Endothelial cell of umbilical vein (primary cell): Measurements from ENCODE around the gene TMBIM6. TPM values are rescaled to one million over a fixed set of nuclear protein-coding genes. Genes with fewer than 3 reads are reported as not detected.

Source experiments
- BruUV-seq: library from RNA; stranded (reverse); fragments of 400-500 nt; replicated peaks from 2 replicates; lab custom pipeline; 2021; lab: Mats Ljungman, UMichigan
- CTCF ChIA-PET: fragments of 300-600, 350-600 bp; sonication (Branson Sonifier 250); formaldehyde crosslinking; loops from one replicate; lab custom pipeline; 2021; ENCODE audit warnings: antibody characterized with exemption, inconsistent platforms; lab: Charles Lee
- POLR2A ChIA-PET: fragments of 300-600, 350-600 bp; sonication (Branson Sonifier 250); formaldehyde crosslinking; loops from one replicate; lab custom pipeline; 2021; ENCODE audit warnings: antibody characterized with exemption, inconsistent platforms; lab: Charles Lee
- DNase-seq: peaks from one replicate; pipeline ENCODE4 v3.0.0-alpha.2; 2011; ENCODE audit warnings: low read depth, low spot score
- FAIRE-seq: peaks from 2 replicates; lab custom pipeline; 2011; peaks lifted over from hg19 to GRCh38; lab: Jason Lieb, UNC
- H2AFZ ChIP-seq: 2 replicates; pipeline ENCODE4 v1.6.0; 2012; ENCODE audit warnings: low read depth, low read length, control low read depth, inconsistent platforms
- H3K27ac ChIP-seq: 2 replicates; pipeline ENCODE4 v1.5.1; 2011; ENCODE audit warnings: low read depth, mild to moderate bottlenecking, control low read depth, low read length, moderate library complexity; ENCODE audit not compliant: insufficient read depth
- H3K27me3 ChIP-seq, 2 experiments: 2 replicates each; pipeline versions ENCODE4 v1.6.0 to v1.6.1; 2011; ENCODE audit warnings: low read length in 2 of 2, mixed read lengths in 1 of 2; ENCODE audit not compliant: control insufficient read depth in 2 of 2, insufficient read depth in 2 of 2
- H3K36me3 ChIP-seq, 2 experiments: 2 replicates in 1 of 2; 3 replicates in 1 of 2; pipeline ENCODE4 v1.5.1; 2011; ENCODE audit warnings: low read length in 2 of 2, mild to moderate bottlenecking in 1 of 2, moderate library complexity in 1 of 2; ENCODE audit not compliant: control insufficient read depth in 2 of 2, insufficient read depth in 2 of 2; ENCODE audit errors: extremely low read depth in 1 of 2
- H3K4me1 ChIP-seq: 3 replicates; pipeline ENCODE4 v1.5.1; 2011; ENCODE audit warnings: mild to moderate bottlenecking, low read length; ENCODE audit not compliant: control insufficient read depth, insufficient read depth; ENCODE audit errors: extremely low read depth
- H3K4me2 ChIP-seq: 2 replicates; pipeline ENCODE4 v1.6.1; 2011; ENCODE audit warnings: low read length, control low read depth, mixed read lengths; ENCODE audit not compliant: insufficient read depth
- H3K4me3 ChIP-seq, 3 experiments: fragments of 200-600 bp in 1 of 3; sonication (generic), shearing (Covaris generic) in 1 of 3; replicated peaks in 1 of 3; 2 replicates each; pipeline ENCODE4 v1.5.1; 2011 to 2016; ENCODE audit warnings: control low read depth in 3 of 3, low read length in 3 of 3, mild to moderate bottlenecking in 2 of 3, inconsistent platforms in 1 of 3, low read depth in 1 of 3, moderate library complexity in 1 of 3; ENCODE audit not compliant: insufficient read depth in 1 of 3
- H3K79me2 ChIP-seq: 2 replicates; pipeline ENCODE4 v1.6.0; 2012; ENCODE audit warnings: low read length, inconsistent platforms; ENCODE audit not compliant: control insufficient read depth, insufficient read depth
- H3K9ac ChIP-seq: replicated peaks from 2 replicates; pipeline ENCODE3; 2011; ENCODE audit warnings: low read length, control low read depth; ENCODE audit not compliant: insufficient read depth; ENCODE audit errors: extremely low read depth
- H3K9me1 ChIP-seq: replicated peaks from 3 replicates; pipeline ENCODE4 v1.6.0; 2011; ENCODE audit warnings: mild to moderate bottlenecking, low read length; ENCODE audit not compliant: control insufficient read depth, insufficient read depth; ENCODE audit errors: extremely low read depth
- H3K9me3 ChIP-seq: replicated peaks from 2 replicates; pipeline ENCODE4 v1.5.1; 2012; ENCODE audit warnings: low read length, inconsistent platforms; ENCODE audit not compliant: control insufficient read depth, insufficient read depth
- H4K20me1 ChIP-seq: replicated peaks from 2 replicates; pipeline ENCODE3; 2011; ENCODE audit warnings: mild to moderate bottlenecking, low read length; ENCODE audit not compliant: control insufficient read depth, insufficient read depth; ENCODE audit errors: extremely low read depth
- CTCF ChIP-seq, 2 donors: IDR thresholded peaks; 1 replicate in 1 of 2; 2 replicates in 1 of 2; pipeline ENCODE4 v1.5.1; 2011; ENCODE audit warnings: low read length in 2 of 2, mild to moderate bottlenecking in 2 of 2, moderate library complexity in 2 of 2, control low read depth in 1 of 2, inconsistent platforms in 1 of 2, low read depth in 1 of 2; ENCODE audit not compliant: insufficient read depth in 1 of 2; ENCODE audit errors: extremely low read depth in 1 of 2
- EZH2 ChIP-seq: IDR thresholded peaks from 2 replicates; pipeline ENCODE4 v1.6.1; 2012; ENCODE audit warnings: borderline replicate concordance, low read depth, mild to moderate bottlenecking, moderate library complexity, low read length, inconsistent platforms; ENCODE audit not compliant: severe bottlenecking
- FOS ChIP-seq: IDR thresholded peaks from 2 replicates; pipeline ENCODE4 v1.6.1; 2011; ENCODE audit warnings: mild to moderate bottlenecking, low read length, moderate library complexity, borderline replicate concordance; ENCODE audit not compliant: insufficient read depth
- GATA2 ChIP-seq: IDR thresholded peaks from 2 replicates; pipeline ENCODE4 v1.7.0; 2011; ENCODE audit warnings: low read depth, mild to moderate bottlenecking, moderate library complexity, mixed read lengths, low read length; ENCODE audit not compliant: insufficient read length, insufficient read depth
- JUN ChIP-seq: IDR thresholded peaks from 2 replicates; pipeline ENCODE4 v1.6.1; 2011; ENCODE audit warnings: borderline replicate concordance, low read depth; ENCODE audit not compliant: insufficient read length, insufficient read depth
- MAX ChIP-seq: IDR thresholded peaks from 2 replicates; pipeline ENCODE4 v1.6.1; 2011; ENCODE audit not compliant: insufficient read depth, insufficient read length
- MYC ChIP-seq: IDR thresholded peaks from one replicate; pipeline ENCODE4 v1.6.1; 2011; ENCODE audit warnings: mild to moderate bottlenecking, low read depth, low read length
- POLR2A ChIP-seq: IDR thresholded peaks from 2 replicates; pipeline ENCODE4 v1.6.1; 2012; ENCODE audit warnings: low read depth, mild to moderate bottlenecking, control low read depth, low read length
- POLR2AphosphoS5 ChIP-seq: IDR thresholded peaks from 2 replicates; pipeline ENCODE4 v1.6.1; 2012; ENCODE audit warnings: low read depth, mild to moderate bottlenecking, control low read depth, low read length, moderate library complexity; ENCODE audit not compliant: insufficient read depth
- dilution Hi-C: fragments of 300-500 bp; cut with MboI; formaldehyde crosslinking; loops from one replicate; pipeline ENCODE4 v1.15.0; 2019; ENCODE audit warnings: low sequenced_read_pairs; ENCODE audit not compliant: extremely low pct_ligation_motif_present
- intact Hi-C: fragments of 100-400 bp; cut with micrococcal nuclease; formaldehyde crosslinking; loops from one replicate; pipeline ENCODE4 v1.10.0; 2022
- polyA plus RNA-seq, 4 experiments: library from polyadenylated mRNA; depleted of rRNA in 3 of 4; stranded (reverse) in 3 of 4; unstranded in 1 of 4; fragments of >200 nt; gene quantifications; 2 replicates each; pipeline versions ENCODE4 v1.2.1 to v1.2.3, GENCODE V29; 2011 to 2012; ENCODE audit warnings: missing spikeins in 1 of 4
- total RNA-seq: library from RNA; stranded (reverse); gene quantifications from 2 replicates; pipeline ENCODE4 v1.2.3, GENCODE V29; 2021

Gene TMBIM6
- total and polyA plus RNA-seq, 2 donors (not counting 3 experiments of a cell fraction or from before 2014, with no cell fraction given), result 393 to 579 TPM

GRCh38 chr12:49804821-49805220 is 63.5 kb downstream of the TMBIM6 start:
- ChIA-PET POLR2A (no interaction called here), CTCF (interaction anchor here (1.1 to 1.9 kb wide), 6 partner anchors 10 to 46 kb away, joined by 3 to 8 read pairs (median 4); no protein-coding TSS in a partner anchor)
- intact Hi-C loops, result no loop called here

More at GRCh38 chr12:49804821-49805220, 63.5 kb downstream of the TMBIM6 start:
- no TSS peak for BruUV-seq
- Histone ChIP-seq H3K4me1 (no peaks in the 10 kb centered on the region), H3K79me2 (no peaks in the 10 kb centered on the region), H3K27me3 (no peaks in the 10 kb centered on the region), H4K20me1 (no peaks in the 10 kb centered on the region), H3K4me2 (no peak overlapping the region), H3K9me3 (no peaks in the 10 kb centered on the region), H3K4me3 (no peak overlapping the region), H3K36me3 (peaks cover 16 to 49% of the 10 kb centered on the region in 2 experiments), H3K9me1 (no peaks in the 10 kb centered on the region), H3K9ac (no peak overlapping the region), H3K27ac (no peak overlapping the region), H2AFZ (no peak overlapping the region)
- DNase-seq, result no peak
- TF ChIP-seq POLR2A (no peak), POLR2AphosphoS5 (no peak), EZH2 (no peak), CTCF (IDR thresholded peaks at IDR 0.05; ENCODE audit: extremely low read depth in 1 of 2, insufficient read depth in 1 of 2, low read depth in 1 of 2, low read length in 2 of 2) (no peak), MAX (no peak), MYC (no peak), FOS (no peak), GATA2 (no peak), JUN (no peak)
- dilution Hi-C loops, result no loop called here
- FAIRE-seq, result no peak
